HepG2 (cell line): Measurements from ENCODE around the gene TOR1B. TPM values are rescaled to one million over a fixed set of nuclear protein-coding genes. Genes with fewer than 3 reads are reported as not detected.

ENCODE experiments used
- DMAP1 ChIP-seq: IDR thresholded peaks from 2 replicates; pipeline ENCODE4 v1.6.1; 2016
- MZF1 ChIP-seq: sonication (generic); formaldehyde crosslinking; IDR thresholded peaks from 2 replicates; pipeline ENCODE4 v1.8.1; 2023; ENCODE audit warnings: mild to moderate bottlenecking, missing genetic modification reagents, borderline replicate concordance
- RARG ChIP-seq: sonication (generic); formaldehyde crosslinking; IDR thresholded peaks from 2 replicates; pipeline ENCODE4 v1.4.0; 2020; ENCODE audit warnings: low read depth, mild to moderate bottlenecking, missing genetic modification reagents
- TBX3 ChIP-seq: fragments of 450-650 bp; IDR thresholded peaks from 2 replicates; pipeline ENCODE4 v1.6.1; 2017; ENCODE audit warnings: antibody characterized with exemption, mild to moderate bottlenecking, inconsistent platforms, borderline replicate concordance
- polyA plus RNA-seq, 8 experiments: library from polyadenylated mRNA; depleted of rRNA in 3 of 8; stranded (reverse) in 7 of 8; unstranded in 1 of 8; fragments of >200 nt; fragmentation: Illumina TruSeq in 4 of 8; extraction: Trizol in 4 of 8; gene quantifications; 2 replicates each; pipeline versions ENCODE4 v1.2.1 to v1.2.3, GENCODE V29; 2011 to 2016; ENCODE audit warnings: low read depth in 4 of 8, missing spikeins in 1 of 8, mixed read lengths in 1 of 8; ENCODE audit not compliant: insufficient read depth in 1 of 8
- total RNA-seq, 5 experiments: library from RNA; depleted of rRNA; stranded (reverse); fragments of >200 nt; fragmentation: Illumina TruSeq; extraction: Trizol; gene quantifications; 2 replicates each; pipeline ENCODE4 v1.2.3, GENCODE V29; 2016; ENCODE audit warnings: low read depth in 1 of 5
- TF ChIP-seq, protein P1 (sequence below): sonication (generic); formaldehyde crosslinking; IDR thresholded peaks from one replicate; pipeline ENCODE4 v1.5.1; 2020; ENCODE audit warnings: mild to moderate bottlenecking, missing genetic modification reagents; ENCODE audit errors: not compliant biosample characterization
- TF ChIP-seq, protein P2 (sequence below): sonication (generic); formaldehyde crosslinking; IDR thresholded peaks from 2 replicates; pipeline ENCODE4 v1.4.0; 2020; ENCODE audit warnings: missing genetic modification reagents, borderline replicate concordance

TOR1B gene
- total and polyA plus RNA-seq, 2 of the 13 experiments (the other 11 are each of a cell fraction or from before 2014, with no cell fraction given) = 18.1 to 21.3 TPM

DNA sequence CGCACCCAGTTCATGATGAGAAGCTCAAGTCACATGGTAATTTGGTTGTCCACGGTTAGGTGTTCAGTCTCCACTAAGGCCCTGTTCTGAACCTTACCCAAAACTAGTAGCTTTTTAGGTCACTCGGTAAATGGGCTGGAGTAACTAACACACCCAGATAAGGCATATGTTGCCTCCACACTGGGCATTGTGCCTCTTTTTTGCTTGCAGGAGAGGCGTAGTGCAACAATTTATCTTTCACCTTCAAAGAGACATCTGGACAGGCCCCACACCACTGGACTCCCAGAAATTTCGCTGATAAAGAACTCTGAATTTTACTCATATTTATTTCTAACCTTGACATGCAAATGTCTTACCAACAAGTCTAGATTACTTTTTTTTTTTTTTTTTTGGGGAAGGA, 33.3 kb upstream of the TOR1B start (continued):
- no peak for TF ChIP-seq MZF1 (CRISPR knock-in tag)
- no peak for TF ChIP-seq DMAP1 (CRISPR knock-in tag)
- TF ChIP-seq, protein P1, sequence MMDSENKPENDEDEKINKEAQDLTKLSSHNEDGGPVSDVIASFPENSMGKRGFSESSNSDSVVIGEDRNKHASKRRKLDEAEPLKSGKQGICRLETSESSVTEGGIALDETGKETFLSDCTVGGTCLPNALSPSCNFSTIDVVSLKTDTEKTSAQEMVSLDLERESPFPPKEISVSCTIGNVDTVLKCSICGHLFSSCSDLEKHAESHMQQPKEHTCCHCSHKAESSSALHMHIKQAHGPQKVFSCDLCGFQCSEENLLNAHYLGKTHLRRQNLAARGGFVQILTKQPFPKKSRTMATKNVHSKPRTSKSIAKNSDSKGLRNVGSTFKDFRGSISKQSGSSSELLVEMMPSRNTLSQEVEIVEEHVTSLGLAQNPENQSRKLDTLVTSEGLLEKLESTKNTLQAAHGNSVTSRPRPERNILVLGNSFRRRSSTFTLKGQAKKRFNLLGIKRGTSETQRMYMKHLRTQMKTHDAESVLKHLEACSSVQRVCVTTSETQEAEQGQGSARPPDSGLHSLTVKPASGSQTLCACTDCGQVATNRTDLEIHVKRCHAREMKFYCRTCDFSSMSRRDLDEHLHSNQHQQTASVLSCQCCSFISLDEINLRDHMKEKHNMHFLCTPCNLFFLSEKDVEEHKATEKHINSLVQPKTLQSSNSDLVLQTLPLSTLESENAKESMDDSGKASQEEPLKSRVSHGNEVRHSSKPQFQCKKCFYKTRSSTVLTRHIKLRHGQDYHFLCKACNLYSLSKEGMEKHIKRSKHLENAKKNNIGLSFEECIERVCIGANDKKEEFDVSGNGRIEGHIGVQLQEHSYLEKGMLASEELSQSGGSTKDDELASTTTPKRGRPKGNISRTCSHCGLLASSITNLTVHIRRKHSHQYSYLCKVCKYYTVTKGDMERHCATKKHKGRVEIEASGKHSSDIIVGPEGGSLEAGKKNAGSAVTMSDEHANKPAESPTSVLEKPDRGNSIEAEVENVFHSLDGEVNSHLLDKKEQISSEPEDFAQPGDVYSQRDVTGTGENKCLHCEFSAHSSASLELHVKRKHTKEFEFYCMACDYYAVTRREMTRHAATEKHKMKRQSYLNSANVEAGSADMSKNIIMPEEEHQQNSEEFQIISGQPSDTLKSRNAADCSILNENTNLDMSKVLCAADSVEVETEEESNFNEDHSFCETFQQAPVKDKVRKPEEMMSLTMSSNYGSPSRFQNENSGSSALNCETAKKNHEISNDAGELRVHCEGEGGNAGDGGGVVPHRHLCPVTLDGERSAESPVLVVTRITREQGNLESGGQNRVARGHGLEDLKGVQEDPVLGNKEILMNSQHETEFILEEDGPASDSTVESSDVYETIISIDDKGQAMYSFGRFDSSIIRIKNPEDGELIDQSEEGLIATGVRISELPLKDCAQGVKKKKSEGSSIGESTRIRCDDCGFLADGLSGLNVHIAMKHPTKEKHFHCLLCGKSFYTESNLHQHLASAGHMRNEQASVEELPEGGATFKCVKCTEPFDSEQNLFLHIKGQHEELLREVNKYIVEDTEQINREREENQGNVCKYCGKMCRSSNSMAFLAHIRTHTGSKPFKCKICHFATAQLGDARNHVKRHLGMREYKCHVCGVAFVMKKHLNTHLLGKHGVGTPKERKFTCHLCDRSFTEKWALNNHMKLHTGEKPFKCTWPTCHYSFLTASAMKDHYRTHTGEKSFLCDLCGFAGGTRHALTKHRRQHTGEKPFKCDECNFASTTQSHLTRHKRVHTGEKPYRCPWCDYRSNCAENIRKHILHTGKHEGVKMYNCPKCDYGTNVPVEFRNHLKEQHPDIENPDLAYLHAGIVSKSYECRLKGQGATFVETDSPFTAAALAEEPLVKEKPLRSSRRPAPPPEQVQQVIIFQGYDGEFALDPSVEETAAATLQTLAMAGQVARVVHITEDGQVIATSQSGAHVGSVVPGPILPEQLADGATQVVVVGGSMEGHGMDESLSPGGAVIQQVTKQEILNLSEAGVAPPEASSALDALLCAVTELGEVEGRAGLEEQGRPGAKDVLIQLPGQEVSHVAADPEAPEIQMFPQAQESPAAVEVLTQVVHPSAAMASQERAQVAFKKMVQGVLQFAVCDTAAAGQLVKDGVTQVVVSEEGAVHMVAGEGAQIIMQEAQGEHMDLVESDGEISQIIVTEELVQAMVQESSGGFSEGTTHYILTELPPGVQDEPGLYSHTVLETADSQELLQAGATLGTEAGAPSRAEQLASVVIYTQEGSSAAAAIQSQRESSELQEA (CRISPR knock-in tag) = no peak
- TF ChIP-seq, protein P2, sequence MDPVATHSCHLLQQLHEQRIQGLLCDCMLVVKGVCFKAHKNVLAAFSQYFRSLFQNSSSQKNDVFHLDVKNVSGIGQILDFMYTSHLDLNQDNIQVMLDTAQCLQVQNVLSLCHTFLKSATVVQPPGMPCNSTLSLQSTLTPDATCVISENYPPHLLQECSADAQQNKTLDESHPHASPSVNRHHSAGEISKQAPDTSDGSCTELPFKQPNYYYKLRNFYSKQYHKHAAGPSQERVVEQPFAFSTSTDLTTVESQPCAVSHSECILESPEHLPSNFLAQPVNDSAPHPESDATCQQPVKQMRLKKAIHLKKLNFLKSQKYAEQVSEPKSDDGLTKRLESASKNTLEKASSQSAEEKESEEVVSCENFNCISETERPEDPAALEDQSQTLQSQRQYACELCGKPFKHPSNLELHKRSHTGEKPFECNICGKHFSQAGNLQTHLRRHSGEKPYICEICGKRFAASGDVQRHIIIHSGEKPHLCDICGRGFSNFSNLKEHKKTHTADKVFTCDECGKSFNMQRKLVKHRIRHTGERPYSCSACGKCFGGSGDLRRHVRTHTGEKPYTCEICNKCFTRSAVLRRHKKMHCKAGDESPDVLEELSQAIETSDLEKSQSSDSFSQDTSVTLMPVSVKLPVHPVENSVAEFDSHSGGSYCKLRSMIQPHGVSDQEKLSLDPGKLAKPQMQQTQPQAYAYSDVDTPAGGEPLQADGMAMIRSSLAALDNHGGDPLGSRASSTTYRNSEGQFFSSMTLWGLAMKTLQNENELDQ (CRISPR knock-in tag) = no peak
- TF ChIP-seq TBX3 = no peak
- no peak for TF ChIP-seq RARG (CRISPR knock-in tag)
